Endodermal cell (in vitro differentiated cells): ENCODE results near the gene ALOX15B. TPM values are rescaled to one million over a fixed set of nuclear protein-coding genes. Genes with fewer than 3 reads are reported as not detected.

Experiments used
- DNase-seq: peaks from one replicate; pipeline ENCODE4 v3.0.0-alpha.2; 2017
- H3K27ac ChIP-seq: 2 replicates; pipeline ENCODE4 v1.5.1; 2013; ENCODE audit warnings: mild to moderate bottlenecking, low read depth, low read length, moderate library complexity
- H3K27me3 ChIP-seq: 2 replicates; pipeline ENCODE4 v1.6.1; 2013; ENCODE audit warnings: mild to moderate bottlenecking, low read length, moderate library complexity; ENCODE audit not compliant: insufficient read depth, control insufficient read depth, poor library complexity, severe bottlenecking
- H3K36me3 ChIP-seq: 2 replicates; pipeline ENCODE4 v1.7.0; 2013; ENCODE audit warnings: mild to moderate bottlenecking, low read length, moderate library complexity; ENCODE audit not compliant: control insufficient read depth, insufficient read depth
- H3K4me1 ChIP-seq: one replicate; pipeline ENCODE4 v1.7.0; 2013; ENCODE audit warnings: low read length; ENCODE audit not compliant: control insufficient read depth, insufficient read depth
- H3K4me3 ChIP-seq: 2 replicates; pipeline ENCODE4 v1.5.1; 2013; ENCODE audit warnings: mild to moderate bottlenecking, low read length, moderate library complexity
- H3K9ac ChIP-seq: 2 replicates; pipeline ENCODE4 v1.6.1; 2013; ENCODE audit warnings: mild to moderate bottlenecking, low read length, moderate library complexity; ENCODE audit not compliant: poor library complexity, severe bottlenecking; ENCODE audit errors: extremely low read depth
- H3K9me3 ChIP-seq: 2 replicates; pipeline ENCODE4 v1.6.1; 2013; ENCODE audit warnings: mild to moderate bottlenecking, low read length, moderate library complexity; ENCODE audit not compliant: control insufficient read depth
- H3K27ac Mint-ChIP-seq: 2 replicates; pipeline ENCODE4 v1.8.0; 2020; ENCODE audit warnings: mixed read lengths
- H3K27me3 Mint-ChIP-seq: 2 replicates; pipeline ENCODE4 v1.8.0; 2021; ENCODE audit warnings: mild to moderate bottlenecking, mixed read lengths; ENCODE audit not compliant: insufficient read depth
- H3K36me3 Mint-ChIP-seq: 2 replicates; pipeline ENCODE4 v1.8.0; 2020; ENCODE audit warnings: low read depth, mixed read lengths
- H3K4me1 Mint-ChIP-seq: 2 replicates; pipeline ENCODE4 v1.8.0; 2020; ENCODE audit warnings: mixed read lengths
- H3K4me3 Mint-ChIP-seq: 2 replicates; pipeline ENCODE4 v1.8.0; 2020; ENCODE audit warnings: mild to moderate bottlenecking, moderate library complexity, mixed read lengths
- H3K9me3 Mint-ChIP-seq: 2 replicates; pipeline ENCODE4 v1.8.0; 2020; ENCODE audit warnings: mild to moderate bottlenecking, mixed read lengths
- WGBS, 2 experiments: methylation state at CpG; one replicate each; pipeline versions ENCODE4 v1.1.5 to v1.1.7; 2013; ENCODE audit warnings: missing lambda C conversion rate in 2 of 2, mixed read lengths in 1 of 2; ENCODE audit not compliant: insufficient coverage in 1 of 2, insufficient read length in 1 of 2; 5-methylcytosine and 5-hydroxymethylcytosine counted together
- total RNA-seq, 2 donors: library from RNA; stranded (reverse); fragmentation: NEBNext Ultra II Directional in 1 of 2; extraction: Animal tissue kit (Norgen Biotek cat#: 25700) in 1 of 2; gene quantifications; 2 replicates in 1 of 2; 3 replicates in 1 of 2; pipeline ENCODE4 v1.2.1, GENCODE V29; 2021
- TF ChIP-seq, protein P1 (sequence below): fragments of 200-600 bp; sonication (generic); conservative IDR thresholded peaks from 2 replicates; pipeline ENCODE4 v1.5.0; 2021; ENCODE audit warnings: antibody characterized with exemption, mild to moderate bottlenecking

Gene ALOX15B
- total RNA-seq, 2 donors from 2014 or later: not detected

DNA sequence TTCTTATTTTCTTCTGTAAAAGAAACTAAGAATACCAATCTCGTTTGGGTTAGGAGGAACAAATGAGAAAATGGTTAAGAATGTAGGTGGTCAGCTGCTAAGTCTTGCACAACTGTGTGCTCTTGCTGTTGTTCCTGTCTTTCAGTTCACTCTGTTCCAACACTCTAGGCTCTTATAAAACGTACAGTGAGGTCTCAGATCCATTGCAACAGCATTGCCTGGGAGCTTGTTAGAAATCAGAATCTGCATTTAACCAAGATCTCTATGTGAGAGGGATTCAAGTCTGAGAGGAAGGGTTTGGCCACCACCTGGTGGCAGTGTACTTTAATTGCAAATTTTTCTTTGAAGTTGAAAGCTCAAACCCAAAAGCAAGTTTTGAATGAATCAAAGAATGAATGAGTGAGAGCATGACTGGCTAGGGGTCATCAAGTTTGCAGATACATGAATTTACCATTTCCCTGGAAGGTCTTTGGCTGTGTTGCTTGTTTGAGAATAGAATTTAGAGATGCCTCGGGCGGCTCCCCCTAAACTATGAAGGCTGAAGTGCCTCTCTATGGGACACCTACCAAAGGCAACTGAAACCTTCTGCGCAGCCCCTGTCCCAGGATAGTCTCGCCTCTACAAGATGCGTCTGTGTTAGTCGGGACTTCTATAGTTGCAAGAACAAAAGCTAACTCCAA lies 2.5 kb downstream of the ALOX15B start:
- peak; percentile 84 for DNase-seq
- H3K4me3 ChIP-seq: peak overlapping the region; percentile 60
- H3K27me3 ChIP-seq: peaks cover 18% of the 10 kb centered on the region
- H3K36me3 ChIP-seq: no peaks in the 10 kb centered on the region
- TF ChIP-seq, protein P1, sequence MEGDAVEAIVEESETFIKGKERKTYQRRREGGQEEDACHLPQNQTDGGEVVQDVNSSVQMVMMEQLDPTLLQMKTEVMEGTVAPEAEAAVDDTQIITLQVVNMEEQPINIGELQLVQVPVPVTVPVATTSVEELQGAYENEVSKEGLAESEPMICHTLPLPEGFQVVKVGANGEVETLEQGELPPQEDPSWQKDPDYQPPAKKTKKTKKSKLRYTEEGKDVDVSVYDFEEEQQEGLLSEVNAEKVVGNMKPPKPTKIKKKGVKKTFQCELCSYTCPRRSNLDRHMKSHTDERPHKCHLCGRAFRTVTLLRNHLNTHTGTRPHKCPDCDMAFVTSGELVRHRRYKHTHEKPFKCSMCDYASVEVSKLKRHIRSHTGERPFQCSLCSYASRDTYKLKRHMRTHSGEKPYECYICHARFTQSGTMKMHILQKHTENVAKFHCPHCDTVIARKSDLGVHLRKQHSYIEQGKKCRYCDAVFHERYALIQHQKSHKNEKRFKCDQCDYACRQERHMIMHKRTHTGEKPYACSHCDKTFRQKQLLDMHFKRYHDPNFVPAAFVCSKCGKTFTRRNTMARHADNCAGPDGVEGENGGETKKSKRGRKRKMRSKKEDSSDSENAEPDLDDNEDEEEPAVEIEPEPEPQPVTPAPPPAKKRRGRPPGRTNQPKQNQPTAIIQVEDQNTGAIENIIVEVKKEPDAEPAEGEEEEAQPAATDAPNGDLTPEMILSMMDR: peak; percentile 82
- Mint-ChIP-seq H3K27ac (no peak overlapping the region), H3K27me3 (peaks cover 58% of the 10 kb centered on the region), H3K9me3 (peaks cover 2% of the 10 kb centered on the region), H3K36me3 (no peaks in the 10 kb centered on the region), H3K4me1 (no peaks in the 10 kb centered on the region), H3K4me3 (no peak overlapping the region)
- H3K9ac ChIP-seq: peak overlapping the region; percentile 24
- peaks cover 7% of the 10 kb centered on the region for H3K9me3 ChIP-seq
- H3K27ac ChIP-seq: no peak overlapping the region
- WGBS, 2 experiments: 67 to 75% methylated on average over 6 to 8 of the region's 8 CpGs
- no peaks in the 10 kb centered on the region for H3K4me1 ChIP-seq

GRCh38 chr17:8041979-8042378 lies 3.1 kb downstream of the ALOX15B start:
- Mint-ChIP-seq H3K36me3 (no peaks in the 10 kb centered on the region), H3K9me3 (peaks cover 2% of the 10 kb centered on the region), H3K27me3 (peaks cover 64% of the 10 kb centered on the region), H3K4me3 (no peak overlapping the region), H3K4me1 (no peaks in the 10 kb centered on the region), H3K27ac (no peak overlapping the region)
- H3K4me1 ChIP-seq: no peaks in the 10 kb centered on the region
- H3K27me3 ChIP-seq: peaks cover 23% of the 10 kb centered on the region
- no peaks in the 10 kb centered on the region for H3K36me3 ChIP-seq
- TF ChIP-seq, protein P1: no peak
- no peak overlapping the region for H3K27ac ChIP-seq
- no peak overlapping the region for H3K9ac ChIP-seq
- peaks cover 7% of the 10 kb centered on the region for H3K9me3 ChIP-seq
- H3K4me3 ChIP-seq: no peak overlapping the region
- DNase-seq: no peak

- Histone ChIP-seq H3K4me1 (no peaks in the 10 kb centered on the region), H3K27me3 (peaks cover 24% of the 10 kb centered on the region), H3K9ac (no peak overlapping the region), H3K27ac (no peak overlapping the region), H3K36me3 (no peaks in the 10 kb centered on the region), H3K4me3 (no peak overlapping the region), H3K9me3 (peaks cover 2% of the 10 kb centered on the region)
- DNase-seq: no peak
- 87 to 94% methylated on average over 16 to 24 of the region's 24 CpGs for WGBS, 2 experiments
- Mint-ChIP-seq H3K27ac (no peak overlapping the region), H3K9me3 (no peaks in the 10 kb centered on the region), H3K4me3 (no peak overlapping the region), H3K36me3 (no peaks in the 10 kb centered on the region), H3K4me1 (no peaks in the 10 kb centered on the region), H3K27me3 (peaks cover 56% of the 10 kb centered on the region)
- TF ChIP-seq, protein P1: no peak
These were observed 6.3 kb downstream of the ALOX15B start for GRCh38 chr17:8044819-8045810.
